Stimulated activated CD8-positive, alpha-beta memory T cell treated with anti-CD3 and anti-CD28 coated beads, Interleukin-4, amount 100 ng/mL, for 4 hours (primary cell): ENCODE results near the gene PLEKHM1.
A peak's percentile ranks its signal among the peaks of the same experiment; 100 is the strongest.
"Not testable (repeated sequence)": the region's sequence is repeated elsewhere in the genome, so short reads cannot be mapped to it uniquely, and the experiment has no call there.

ENCODE experiments used
- DNase-seq, 2 donors: peaks; one replicate each; pipeline ENCODE4 v3.0.0-alpha.2; 2020; ENCODE audit warnings: low read depth in 2 of 2, low spot score in 1 of 2

PLEKHM1 gene

GRCh38 chr17:45441526-45442310 lies 48.8 kb downstream of the PLEKHM1 start:
- no peak for DNase-seq

DNA sequence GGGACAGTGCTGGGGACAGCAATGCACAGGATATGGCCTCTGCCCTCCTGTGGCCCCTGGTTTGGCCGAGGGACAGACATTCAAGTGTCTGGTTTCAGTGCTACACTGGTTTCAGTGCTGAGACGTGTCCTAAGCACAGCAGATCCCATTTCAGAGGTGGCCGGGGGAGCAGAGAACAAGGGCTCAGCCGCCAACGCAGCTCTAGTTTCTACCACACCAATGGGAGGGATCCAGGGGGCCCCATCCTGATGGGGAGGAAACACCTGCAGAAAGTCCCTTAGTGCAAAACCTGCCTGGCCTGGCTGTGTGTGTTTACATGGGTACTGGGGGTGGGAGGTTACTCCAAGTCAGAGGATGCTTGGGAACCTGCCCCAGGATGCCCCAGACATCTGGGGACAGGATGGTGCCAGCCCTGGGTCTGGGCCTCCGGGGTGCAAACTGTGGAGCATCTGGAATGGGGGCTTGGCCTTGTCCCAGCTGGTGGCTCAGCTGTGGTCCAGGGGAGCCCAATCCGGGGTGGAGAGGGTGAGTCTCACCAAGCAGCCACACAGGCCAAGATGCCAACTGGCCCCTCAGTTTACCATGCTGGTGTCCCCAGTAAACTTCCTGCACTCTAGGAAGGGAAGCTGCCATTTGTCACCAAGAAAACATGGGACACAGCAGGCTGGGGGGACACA lies 49.5 kb downstream of the PLEKHM1 start:
- DNase-seq, result not testable (repeated sequence)

GRCh38 chr17:45440161-45440778 lies 50.3 kb downstream of the PLEKHM1 start:
- DNase-seq, result no peak

DNA sequence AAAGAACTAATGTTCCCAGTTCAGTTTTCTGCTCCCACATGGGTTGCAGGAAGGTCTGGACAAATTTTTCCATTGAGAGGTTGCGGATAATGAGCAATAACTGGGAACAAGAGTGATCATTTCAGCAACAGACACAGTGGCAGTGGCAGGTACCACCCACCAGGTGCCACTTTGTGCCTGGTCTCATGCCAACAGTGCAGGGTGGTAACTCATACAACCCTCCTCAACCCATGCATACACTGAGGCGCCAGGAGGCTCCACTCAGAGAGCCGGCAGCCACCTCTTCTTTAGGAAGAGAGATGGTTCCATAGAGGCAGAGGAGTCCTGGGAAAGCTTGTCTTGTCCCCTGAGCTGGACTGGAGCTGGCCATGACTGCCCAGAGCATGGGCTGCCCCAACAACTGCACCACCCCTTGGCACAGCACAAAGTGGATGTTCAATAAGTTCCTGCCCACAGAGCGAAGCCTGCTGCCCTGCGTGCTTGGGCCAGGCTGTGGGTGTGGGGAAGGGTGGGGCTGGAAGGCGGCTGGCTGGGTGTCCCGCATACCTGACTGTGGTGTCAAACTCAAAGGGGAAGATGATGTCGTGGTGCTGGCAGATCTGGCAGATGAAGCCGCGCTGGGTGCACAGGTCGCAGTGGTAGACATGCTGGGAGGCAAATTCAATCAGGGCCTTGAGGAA lies 51.5 kb downstream of the PLEKHM1 start:
- DNase-seq, result no peak

- no peak for DNase-seq
Observed at GRCh38 chr17:45437465-45438283, 52.8 kb downstream of the PLEKHM1 start.

DNA sequence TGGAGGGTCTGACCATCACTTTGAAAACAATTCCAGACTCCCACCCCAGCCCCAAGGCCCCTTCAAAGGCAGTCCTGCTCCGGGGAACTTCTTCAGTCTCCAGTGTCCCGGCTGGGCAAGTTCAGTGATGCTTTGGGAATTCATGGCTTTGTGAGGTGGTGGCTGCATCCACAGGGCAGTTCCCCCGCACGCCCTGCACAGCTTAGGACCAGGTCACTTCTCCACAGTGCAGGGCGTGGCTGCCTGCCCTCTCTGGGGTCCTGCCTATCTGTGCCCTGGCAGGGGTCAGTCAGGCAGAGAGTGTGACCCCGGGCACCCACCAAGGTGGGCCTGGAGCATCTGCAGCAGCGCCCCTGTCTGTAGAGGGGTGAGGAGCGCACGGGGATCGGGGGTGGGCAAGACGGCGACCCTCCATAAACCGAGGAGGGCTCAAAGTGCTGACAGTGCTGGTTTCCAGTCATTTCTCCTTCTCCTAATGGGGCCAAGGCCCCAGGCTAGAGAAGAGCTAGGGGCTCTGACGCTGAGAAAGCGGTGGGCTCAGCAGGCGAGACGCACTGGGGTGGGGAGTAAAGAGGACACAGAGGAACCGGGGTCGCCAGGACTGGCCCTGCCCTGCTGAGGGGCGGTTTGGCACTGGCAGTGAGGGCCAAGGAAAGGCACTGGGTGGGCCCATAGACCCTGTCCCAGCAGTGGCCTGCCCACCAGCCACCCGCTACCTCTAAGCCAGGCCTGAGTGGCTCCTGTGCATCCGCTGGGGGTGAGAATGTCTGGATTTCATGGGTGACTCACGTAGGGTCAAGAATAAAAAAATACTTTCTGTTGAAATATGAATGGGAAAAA lies 53.7 kb downstream of the PLEKHM1 start:
- DNase-seq, result no peak

DNA sequence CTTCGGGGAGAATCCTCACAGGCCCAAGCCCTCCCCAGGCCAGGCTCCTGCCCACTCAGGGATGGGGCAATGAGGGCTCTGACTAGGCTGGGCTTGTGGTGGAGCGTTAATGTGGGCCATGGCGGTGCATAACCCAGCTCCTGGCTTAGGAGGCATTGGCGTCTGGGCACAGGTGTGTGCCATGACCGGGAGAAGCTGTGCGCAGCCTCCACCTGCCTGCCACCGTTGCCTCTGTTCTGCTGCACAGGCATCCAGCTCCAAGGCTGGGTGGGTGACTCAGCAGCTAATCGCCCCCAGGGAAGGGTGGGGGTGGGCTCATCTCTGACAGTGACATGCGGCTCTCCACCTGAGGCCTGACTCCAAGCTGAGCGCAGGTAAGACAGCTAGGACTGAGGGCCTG lies 54.4 kb downstream of the PLEKHM1 start:
- DNase-seq, result no peak

GRCh38 chr17:45435481-45435880 lies 55.0 kb downstream of the PLEKHM1 start:
- no peak for DNase-seq

GRCh38 chr17:45433159-45433535 lies 57.4 kb downstream of the PLEKHM1 start:
- no peak for DNase-seq

DNA sequence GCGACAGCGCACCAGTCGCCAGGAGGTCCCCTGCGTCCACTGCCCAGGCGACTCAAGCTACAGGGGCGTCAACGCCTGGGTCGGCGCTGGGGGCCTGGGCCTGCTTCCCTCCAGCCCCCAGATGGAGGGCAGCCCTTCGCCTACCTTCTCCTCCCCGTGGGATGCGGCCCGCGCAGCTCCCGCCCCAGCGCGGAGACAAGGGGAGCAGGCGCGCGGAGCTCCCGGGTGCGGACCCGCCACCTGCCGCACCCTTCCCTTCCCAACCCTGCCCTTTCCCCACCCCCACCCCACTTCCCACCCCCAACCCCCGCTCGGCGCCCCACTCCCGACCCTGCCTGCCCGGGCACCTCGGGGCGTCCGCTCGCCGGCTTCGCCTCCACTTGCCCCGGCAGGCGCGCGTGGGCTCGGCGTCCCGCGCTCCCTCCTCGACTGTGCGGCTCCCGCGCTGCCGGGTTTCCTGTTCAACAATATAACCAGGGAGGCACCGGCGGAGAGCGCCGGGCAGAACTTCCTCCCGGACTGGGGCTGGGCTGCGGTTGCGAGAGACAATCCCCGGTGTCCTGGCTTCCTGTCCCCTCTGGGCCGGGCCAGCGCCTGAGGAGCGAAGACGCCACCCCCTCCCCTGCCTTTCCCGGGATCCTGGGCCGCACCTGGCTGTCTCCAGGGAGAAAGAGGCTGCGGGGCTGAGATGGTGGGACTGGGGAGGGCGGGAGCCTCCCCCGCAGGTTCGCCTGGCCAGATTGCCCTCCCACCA lies 57.9 kb downstream of the PLEKHM1 start, which contains the start of gene ARHGAP27:
Gene ARHGAP27, minus strand, starts transcription at position 466 of the 754 bp plus-strand sequence. CDS start 2,591 bp downstream, outside the sequence.
- no peak for DNase-seq

- peak in 1 of 2 donors; percentile 37 for DNase-seq
Observed at GRCh38 chr17:45431531-45432404, 58.8 kb downstream of the PLEKHM1 start.

DNA sequence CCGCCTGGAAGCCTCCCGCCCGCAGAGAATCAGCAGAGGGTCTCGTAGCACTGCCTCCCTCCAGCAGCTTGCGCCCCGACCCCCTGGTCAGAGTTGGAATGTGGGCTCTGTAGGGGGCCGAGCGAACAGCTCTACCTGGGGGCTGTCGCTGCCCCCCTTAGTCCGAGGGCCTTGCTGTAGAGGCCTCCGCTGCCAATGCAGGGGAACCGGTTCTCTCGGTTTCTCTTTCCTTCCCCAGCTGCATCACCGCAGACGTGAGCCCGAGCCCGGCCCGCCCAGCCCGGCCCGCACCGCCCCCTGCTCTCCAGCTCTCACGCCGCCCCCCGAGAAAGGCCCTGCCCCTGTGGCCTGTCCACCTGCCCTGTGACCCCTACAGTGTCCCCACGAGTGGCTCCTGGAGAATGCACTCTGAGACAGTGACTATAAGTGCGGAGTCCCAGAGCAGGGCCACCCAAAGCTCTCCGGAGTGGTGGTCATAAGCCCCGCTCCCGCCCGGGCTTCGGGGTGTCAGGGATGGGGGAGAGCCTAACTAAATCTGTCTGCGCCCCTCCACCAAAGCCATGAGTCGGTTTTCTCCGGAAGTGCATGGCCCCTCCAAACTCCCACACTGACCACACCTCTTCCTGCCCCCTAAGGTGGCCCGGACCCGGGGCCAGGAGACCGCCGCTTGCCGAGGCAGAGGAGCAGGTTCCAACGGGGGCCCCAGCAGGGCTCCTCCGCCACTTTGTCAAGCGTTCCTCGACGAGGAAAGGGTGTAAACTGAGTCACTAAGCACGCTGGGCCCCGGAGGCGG lies 59.6 kb downstream of the PLEKHM1 start:
- DNase-seq, result no peak

DNA sequence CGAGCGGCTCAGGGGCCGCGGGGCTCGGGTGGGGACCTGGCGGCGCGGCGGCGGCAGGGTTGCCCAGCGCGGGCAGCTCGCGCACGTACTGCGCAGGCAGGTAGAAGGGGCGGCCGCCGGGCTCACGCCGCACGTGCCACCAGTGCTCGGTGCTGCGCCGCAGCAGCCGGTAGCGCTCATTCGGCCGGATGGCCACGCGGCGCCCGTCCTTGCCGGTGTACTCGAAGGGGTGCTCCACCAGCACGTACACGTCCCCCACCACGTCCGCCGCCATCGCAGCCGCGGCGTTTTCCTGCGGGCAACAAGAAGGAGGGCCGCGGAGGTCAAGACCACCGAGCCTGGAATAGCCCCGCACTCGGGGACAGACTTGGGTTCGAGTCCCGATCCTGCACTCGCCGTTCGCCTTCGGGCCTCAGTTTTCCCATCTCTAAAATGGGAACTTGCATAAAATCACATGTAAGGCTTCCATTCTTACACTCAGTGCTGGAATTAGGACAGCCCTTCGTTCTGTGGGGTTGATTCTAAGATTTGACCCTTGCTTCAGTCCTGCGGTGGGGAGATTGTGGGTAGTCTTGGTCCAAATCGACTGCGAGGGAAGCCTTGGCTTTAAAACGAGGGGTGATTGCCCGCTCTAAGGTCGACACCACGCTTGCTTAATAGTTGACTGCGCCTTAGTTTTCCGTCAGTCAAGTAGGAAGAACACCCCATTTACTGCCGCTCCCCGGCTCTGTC lies 60.3 kb downstream of the PLEKHM1 start:
- DNase-seq, result no peak

- DNase-seq, result no peak
Observed at GRCh38 chr17:45429339-45430005, 61.0 kb downstream of the PLEKHM1 start.

DNA sequence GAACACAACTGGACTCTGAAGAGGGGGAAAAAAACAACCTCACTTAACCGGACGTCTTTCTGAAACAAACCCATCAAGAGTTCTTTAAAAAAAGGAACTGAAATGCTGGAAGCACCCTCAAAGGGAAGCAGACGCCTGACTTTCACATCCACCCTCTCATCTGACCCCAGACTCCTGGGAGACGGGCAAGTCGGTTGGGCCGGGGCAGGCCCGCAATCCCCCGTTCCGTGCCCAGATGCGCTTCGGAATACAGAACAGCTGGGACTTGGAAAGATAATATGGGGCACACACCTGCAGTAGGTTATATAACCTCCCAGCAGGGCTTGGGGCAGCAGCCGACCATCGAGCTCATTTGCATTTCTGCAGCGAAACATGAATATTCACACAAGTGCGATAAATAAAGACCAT lies 61.6 kb downstream of the PLEKHM1 start:
- DNase-seq, result no peak

DNA sequence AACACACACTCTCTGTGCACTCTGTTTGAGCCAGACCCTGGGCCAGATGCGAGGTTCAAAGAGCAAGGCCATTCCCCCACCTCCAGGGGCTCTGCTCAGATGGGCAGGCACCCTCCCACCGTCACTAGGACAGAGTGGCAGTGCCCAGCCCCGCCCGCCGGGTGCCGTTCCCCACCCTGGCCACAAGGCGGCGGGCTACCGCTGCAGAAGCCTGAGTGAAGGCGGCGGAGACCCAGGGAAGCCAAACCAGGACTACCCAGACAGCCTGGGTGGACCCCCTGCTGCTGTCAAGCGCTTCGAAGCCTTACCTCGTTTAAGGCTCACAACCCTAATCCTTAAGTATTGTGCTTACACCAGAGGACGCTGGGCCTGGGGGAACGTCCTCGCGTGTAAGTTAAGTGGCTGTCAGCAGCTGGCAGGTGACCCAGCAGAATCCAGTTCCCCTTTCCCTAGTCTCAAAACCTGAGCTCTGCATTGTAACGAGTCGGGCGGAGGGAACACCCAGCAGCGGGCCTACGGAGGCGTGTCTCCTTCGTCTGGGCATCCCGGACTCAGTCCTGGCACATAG lies 62.4 kb downstream of the PLEKHM1 start:
- peak; percentile 44 to 53 for DNase-seq
